T47D (cell line): ENCODE data around the gene KCND3.

Experiments used
- DNase-seq, 2 experiments: peaks; one replicate each; pipeline versions ENCODE4 v3.0.0 to v3.0.0-alpha.2; 2011 to 2012; ENCODE audit warnings: low read depth in 1 of 2, low spot score in 1 of 2
- JUND ChIP-seq: IDR thresholded peaks from 2 replicates; pipeline ENCODE4 v1.6.1; 2012; ENCODE audit warnings: low read depth
- in situ Hi-C: cut with HindIII; loops from 2 replicates; pipeline ENCODE4 v1.10.0; 2016; ENCODE audit warnings: low sequenced_read_pairs, low pct_unique_long_range_greater_than_20kb

Gene KCND3

DNA sequence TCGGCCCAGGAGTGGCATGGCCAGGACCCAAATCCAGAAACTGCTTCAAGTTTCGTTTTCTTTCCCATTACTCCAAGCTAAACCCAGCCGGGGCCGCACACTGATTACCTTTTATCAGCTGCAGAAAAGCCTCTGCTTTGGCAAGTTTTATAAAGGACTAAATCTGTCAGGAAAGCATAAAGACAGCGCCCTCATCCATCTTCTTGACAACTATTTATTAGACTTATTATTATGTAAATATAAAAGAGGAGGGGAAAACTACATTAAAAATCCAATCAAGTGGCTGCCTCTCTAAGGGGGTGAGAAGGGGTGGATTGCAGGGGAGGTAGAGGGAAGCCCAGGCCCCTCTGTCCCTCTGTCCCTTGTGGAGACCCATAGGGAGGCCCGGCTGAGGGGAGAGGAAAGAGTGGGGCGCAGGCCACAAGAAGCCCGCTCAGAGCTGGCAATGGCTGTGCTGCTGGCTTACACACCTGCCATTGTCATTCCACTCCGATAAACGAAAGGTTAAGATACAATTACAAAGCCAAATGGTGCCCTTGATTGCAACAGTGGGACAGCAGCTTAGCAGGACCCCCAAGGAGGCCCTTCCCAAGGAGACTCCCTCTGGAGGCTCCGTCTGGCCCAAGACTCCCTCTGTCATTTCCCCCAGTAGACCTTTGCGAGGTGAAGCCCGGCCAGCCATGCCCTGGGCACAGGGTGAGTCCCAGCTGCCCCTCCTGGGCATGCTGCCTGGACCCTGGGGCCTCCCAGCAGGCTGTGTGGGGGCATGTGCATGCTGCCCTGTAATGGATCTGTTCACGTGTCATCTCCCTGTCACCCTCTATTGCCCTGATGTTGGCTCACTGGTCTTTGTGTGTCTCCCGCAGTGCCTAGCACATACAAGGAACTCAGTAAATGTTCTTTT lies 45.4 kb downstream of the KCND3 start:
- no peak for DNase-seq
- TF ChIP-seq JUND, result no peak
- in situ Hi-C loops, result no loop called here

- no peak for DNase-seq
- in situ Hi-C loops, result no loop called here
- TF ChIP-seq JUND, result no peak
Measured at GRCh38 chr1:111943066-111943465, 46.4 kb downstream of the KCND3 start.

DNA sequence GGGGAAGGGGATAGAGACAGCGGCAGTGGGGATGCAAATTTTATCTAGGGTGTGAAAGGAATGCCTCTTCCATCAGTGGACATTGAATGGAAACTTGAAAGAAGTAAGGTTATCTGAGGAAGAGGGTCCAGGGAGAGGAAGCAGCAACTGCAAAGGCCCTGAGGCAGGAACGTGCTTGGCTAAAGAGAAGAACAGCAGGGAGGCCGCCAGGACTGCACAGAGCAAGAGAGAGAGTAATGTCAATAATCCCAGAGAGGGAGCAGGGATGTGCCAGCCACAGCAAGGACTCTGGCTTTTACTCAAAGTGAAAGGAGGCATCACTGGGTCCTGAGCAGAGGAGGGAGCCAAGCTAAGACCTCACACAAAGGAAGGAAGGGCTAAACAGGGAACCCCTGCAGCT lies 50.9 kb downstream of the KCND3 start:
- TF ChIP-seq JUND, result no peak
- in situ Hi-C loops, result no loop called here
- no peak for DNase-seq

DNA sequence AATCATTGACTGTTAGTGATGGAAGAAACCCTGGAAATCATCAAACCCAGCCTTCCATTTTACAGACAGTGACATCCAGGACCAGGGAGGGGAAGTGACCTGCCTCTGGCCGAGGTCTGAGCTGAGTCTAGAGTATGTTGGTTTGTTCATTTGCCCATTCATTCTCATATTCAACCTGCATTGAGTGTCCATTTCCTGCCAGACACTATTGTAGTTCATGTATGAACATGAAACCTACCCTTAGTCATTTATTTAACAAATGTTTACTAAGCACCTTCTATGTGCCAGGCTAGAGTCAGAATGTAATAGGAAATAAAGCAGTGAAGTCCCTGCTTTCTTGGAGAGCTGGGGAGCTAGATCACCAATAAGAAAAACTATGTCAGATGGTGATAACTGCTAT lies 51.3 kb downstream of the KCND3 start:
- no peak for DNase-seq
- no peak for TF ChIP-seq JUND
- in situ Hi-C loops, result no loop called here

DNA sequence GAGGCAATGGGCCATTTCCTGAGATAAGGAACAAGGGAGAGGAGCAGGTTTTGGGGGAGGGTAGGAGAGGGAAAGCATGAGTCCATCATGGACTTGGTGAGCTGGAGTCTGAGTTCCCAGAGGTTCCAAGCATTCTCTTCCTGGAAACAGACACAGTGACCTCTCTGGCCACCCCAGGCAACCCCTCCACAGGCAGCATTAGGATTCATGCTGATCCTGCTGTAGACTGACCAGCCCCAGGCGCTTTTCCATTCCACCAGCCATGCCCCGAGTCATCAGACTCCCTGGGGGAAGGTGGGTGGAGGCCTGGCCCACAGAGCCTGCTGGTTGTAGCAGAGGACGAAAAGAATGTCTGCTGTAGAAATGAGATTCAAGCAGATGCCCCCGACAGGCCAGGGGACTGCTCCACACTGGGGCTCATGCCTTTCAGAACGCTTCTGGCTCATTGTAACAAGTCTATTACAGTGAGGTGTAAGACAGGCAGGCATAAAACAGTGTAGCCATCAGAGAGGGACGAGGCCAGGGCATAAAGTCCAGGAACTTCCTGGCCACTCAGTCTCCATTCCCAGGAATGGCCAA lies 52.2 kb downstream of the KCND3 start:
- no peak for TF ChIP-seq JUND
- in situ Hi-C loops, result no loop called here
- DNase-seq, result no peak

- in situ Hi-C loops, result no loop called here
- TF ChIP-seq JUND, result no peak
- DNase-seq, result no peak
Measured at GRCh38 chr1:111934106-111934852, 55.2 kb downstream of the KCND3 start.

GRCh38 chr1:111930356-111930755 lies 59.1 kb downstream of the KCND3 start:
- in situ Hi-C loops, result no loop called here
- no peak for DNase-seq
- no peak for TF ChIP-seq JUND

DNA sequence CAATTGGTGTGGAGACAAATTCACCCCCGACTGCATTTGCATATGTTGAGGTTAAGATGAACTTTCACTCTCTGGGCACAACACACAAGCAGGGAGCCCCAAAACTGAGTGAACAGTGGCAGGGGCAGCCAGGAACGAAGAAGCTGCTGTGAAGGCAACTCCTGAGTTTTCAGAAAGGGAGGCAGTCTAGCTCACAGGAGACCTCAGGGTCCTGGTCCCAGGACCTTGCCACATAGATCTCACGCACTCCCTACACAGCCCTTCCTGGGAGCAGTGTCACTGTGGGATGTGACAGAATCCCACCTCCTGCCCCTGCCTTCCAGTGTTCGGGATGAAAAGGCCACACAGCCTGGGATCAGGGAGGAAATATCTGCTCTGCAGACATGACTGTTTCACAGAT lies 60.9 kb downstream of the KCND3 start:
- in situ Hi-C loops, result no loop called here
- no peak for TF ChIP-seq JUND
- DNase-seq, result no peak

DNA sequence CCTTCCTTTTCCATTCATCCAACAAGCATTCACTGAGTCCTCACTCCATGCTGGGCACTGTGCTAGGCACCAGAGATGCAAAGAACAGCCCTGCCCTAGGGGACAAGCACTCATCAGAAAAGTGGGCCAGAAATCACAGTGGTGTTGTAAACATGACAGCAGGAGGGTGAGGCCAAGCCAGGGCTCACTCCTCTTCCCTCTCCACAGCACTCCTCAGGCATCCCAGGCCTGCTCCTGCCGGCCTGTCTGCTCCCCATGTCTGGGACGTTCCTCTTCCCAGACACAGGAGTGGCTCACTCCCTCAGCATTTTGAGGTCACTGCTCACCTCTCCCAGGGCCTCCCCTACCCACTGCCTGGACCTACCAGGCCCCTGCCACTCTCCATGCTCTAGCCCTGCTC lies 61.8 kb downstream of the KCND3 start:
- DNase-seq, result no peak
- TF ChIP-seq JUND, result no peak
- in situ Hi-C loops, result no loop called here

DNA sequence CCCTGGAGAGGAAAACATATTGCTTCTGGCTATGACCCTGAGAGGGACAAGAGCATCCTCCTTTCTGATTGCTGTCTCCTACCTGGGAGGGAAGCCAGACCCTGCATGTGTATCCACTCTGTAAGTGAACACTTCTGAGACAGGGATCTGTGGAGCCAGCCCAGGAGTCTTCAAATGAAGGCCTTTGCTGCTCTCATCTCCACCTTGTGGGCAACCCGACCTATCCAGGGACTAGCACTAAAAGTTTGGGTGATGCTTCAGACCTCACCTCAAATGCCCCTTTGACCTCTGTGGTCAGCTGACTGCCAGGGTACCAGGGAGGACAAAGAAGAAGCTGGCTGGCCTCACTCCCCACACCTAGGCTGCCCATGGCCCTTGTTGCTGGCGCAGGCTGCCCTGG lies 64.7 kb downstream of the KCND3 start:
- in situ Hi-C loops, result no loop called here
- DNase-seq, result no peak
- TF ChIP-seq JUND, result no peak

- DNase-seq, result no peak
- in situ Hi-C loops, result no loop called here
- TF ChIP-seq JUND, result no peak
Measured at GRCh38 chr1:111923766-111924165, 65.7 kb downstream of the KCND3 start.

GRCh38 chr1:111921948-111922347 lies 67.5 kb downstream of the KCND3 start:
- DNase-seq, result no peak
- TF ChIP-seq JUND, result no peak
- in situ Hi-C loops, result no loop called here
